GM23248 (cell line): Measurements from ENCODE around the gene SLC45A3. TPM values are rescaled to one million over a fixed set of nuclear protein-coding genes. Genes with fewer than 3 reads are reported as not detected.

Experiments used
- DNase-seq: peaks from one replicate; pipeline ENCODE4 v3.0.0-alpha.2; 2015
- H2AFZ ChIP-seq: fragments of 200-600 bp; sonication (generic); 2 replicates; pipeline ENCODE4 v1.6.1; 2016; ENCODE audit warnings: antibody characterized with exemption
- H3F3A ChIP-seq: fragments of 200-600 bp; sonication (generic); 2 replicates; pipeline ENCODE4 v1.6.1; 2016; ENCODE audit warnings: mild to moderate bottlenecking, antibody characterized with exemption, mixed run types; ENCODE audit not compliant: insufficient read depth
- H3K27ac ChIP-seq: fragments of 200-600 bp; sonication (generic); 2 replicates; pipeline ENCODE4 v1.5.1; 2016; ENCODE audit warnings: mild to moderate bottlenecking
- H3K27me3 ChIP-seq: fragments of 200-600 bp; sonication (generic); replicated peaks from 2 replicates; pipeline ENCODE4 v1.6.1; 2016; ENCODE audit warnings: mild to moderate bottlenecking; ENCODE audit not compliant: insufficient read depth
- H3K36me3 ChIP-seq: fragments of 200-600 bp; sonication (generic); 2 replicates; pipeline ENCODE4 v1.6.1; 2016; ENCODE audit warnings: low read depth, mild to moderate bottlenecking
- H3K4me1 ChIP-seq: fragments of 200-600 bp; sonication (generic); 2 replicates; pipeline ENCODE4 v1.6.1; 2016; ENCODE audit warnings: mild to moderate bottlenecking; ENCODE audit not compliant: insufficient read depth
- H3K4me2 ChIP-seq: fragments of 200-600 bp; sonication (generic); one replicate; pipeline ENCODE4 v1.6.1; 2016; ENCODE audit warnings: mild to moderate bottlenecking; ENCODE audit not compliant: unreplicated experiment
- H3K4me3 ChIP-seq: fragments of 200-600 bp; sonication (generic); 2 replicates; pipeline ENCODE4 v1.5.1; 2016; ENCODE audit warnings: mild to moderate bottlenecking
- H3K79me2 ChIP-seq: fragments of 200-600 bp; sonication (generic); 2 replicates; pipeline ENCODE4 v1.6.1; 2016; ENCODE audit warnings: mild to moderate bottlenecking; ENCODE audit not compliant: insufficient read depth
- H3K9ac ChIP-seq: fragments of 200-600 bp; sonication (generic); 2 replicates; pipeline ENCODE4 v1.6.1; 2016; ENCODE audit warnings: mild to moderate bottlenecking
- H3K9me2 ChIP-seq: fragments of 200-600 bp; sonication (generic); 2 replicates; pipeline ENCODE4 v1.6.1; 2016; ENCODE audit warnings: mixed run types, mild to moderate bottlenecking, moderate library complexity; ENCODE audit not compliant: insufficient read depth
- H3K9me3 ChIP-seq: fragments of 200-600 bp; sonication (generic); one replicate; pipeline ENCODE4 v1.6.1; 2017; ENCODE audit warnings: low read depth
- H4K20me1 ChIP-seq: fragments of 200-600 bp; sonication (generic); 2 replicates; pipeline ENCODE4 v1.6.0; 2016; ENCODE audit not compliant: insufficient read depth
- EZH2 ChIP-seq: fragments of 200-600 bp; sonication (generic); IDR thresholded peaks from 2 replicates; pipeline ENCODE4 v1.6.1; 2018; ENCODE audit warnings: antibody characterized with exemption, mild to moderate bottlenecking; ENCODE audit not compliant: insufficient read depth, poor library complexity, severe bottlenecking
- EZH2phosphoT487 ChIP-seq: fragments of 200-600 bp; sonication (generic); IDR thresholded peaks from 2 replicates; pipeline ENCODE4 v1.6.1; 2018; ENCODE audit warnings: antibody characterized with exemption, moderate library complexity, mild to moderate bottlenecking, low read depth; ENCODE audit not compliant: insufficient read depth
- WGBS, 2 experiments: methylation state at CpG; one replicate each; pipeline ENCODE4 v1.1.6; 2015 to 2017; ENCODE audit warnings: low lambda C conversion rate in 2 of 2, low coverage in 1 of 2; ENCODE audit errors: missing lambda C conversion rate in 2 of 2; 5-methylcytosine and 5-hydroxymethylcytosine counted together
- in situ Hi-C: fragments of 300-500 bp; cut with MboI; formaldehyde crosslinking; loops from 2 replicates; pipeline ENCODE4 v1.15.0; 2020
- polyA plus RNA-seq: library from polyadenylated mRNA; unstranded; fragments of >200 nt; fragmentation: Nextera tagmentation; extraction: Ambion mirVana; gene quantifications from 2 replicates; pipeline ENCODE4 v1.2.1, GENCODE V29; 2016
- total RNA-seq: library from RNA; depleted of rRNA; stranded (reverse); fragments of >200 nt; shearing (Covaris generic); gene quantifications from 2 replicates; pipeline ENCODE4 v1.2.3, GENCODE V29; 2014

Gene SLC45A3
- total and polyA plus RNA-seq, 2 experiments from 2014 or later = 0.38 to 1.2 TPM

- Histone ChIP-seq H4K20me1 (no peaks in the 10 kb centered on the region), H3K9me3 (no peaks in the 10 kb centered on the region), H3K4me1 (no peaks in the 10 kb centered on the region), H3K9me2 (no peaks in the 10 kb centered on the region), H3K36me3 (no peaks in the 10 kb centered on the region), H3K9ac (no peak overlapping the region), H3K4me2 (no peak overlapping the region), H3K4me3 (no peak overlapping the region), H3K79me2 (no peaks in the 10 kb centered on the region), H2AFZ (no peak overlapping the region), H3F3A (no peaks in the 10 kb centered on the region), H3K27me3 (no peaks in the 10 kb centered on the region), H3K27ac (no peak overlapping the region)
- no peak for DNase-seq
- in situ Hi-C loops = no loop called here
- no peak for TF ChIP-seq EZH2
- no peak for TF ChIP-seq EZH2phosphoT487
- WGBS, 2 experiments = 76 to 79% methylated on average over 19 of the region's 19 CpGs
Observed at GRCh38 chr1:205664399-205665017, 15.8 kb downstream of the SLC45A3 start.

GRCh38 chr1:205663286-205663936, 16.9 kb downstream of the SLC45A3 start:
- H4K20me1 ChIP-seq = no peaks in the 10 kb centered on the region
- H3K27ac ChIP-seq = no peak overlapping the region
- H3K9me3 ChIP-seq = no peaks in the 10 kb centered on the region
- TF ChIP-seq EZH2 (no peak), EZH2phosphoT487 (no peak)
- no peak overlapping the region for H3K4me2 ChIP-seq
- no peaks in the 10 kb centered on the region for H3K79me2 ChIP-seq
- no peaks in the 10 kb centered on the region for H3F3A ChIP-seq
- H3K4me3 ChIP-seq = no peak overlapping the region
- no peak overlapping the region for H2AFZ ChIP-seq
- H3K9ac ChIP-seq = no peak overlapping the region
- no peaks in the 10 kb centered on the region for H3K27me3 ChIP-seq
- H3K4me1 ChIP-seq = no peaks in the 10 kb centered on the region
- H3K9me2 ChIP-seq = no peaks in the 10 kb centered on the region
- in situ Hi-C loops = no loop called here
- DNase-seq = no peak
- WGBS, 2 experiments = 91 to 96% methylated on average over 17 to 18 of the region's 18 CpGs
- no peaks in the 10 kb centered on the region for H3K36me3 ChIP-seq

GRCh38 chr1:205662791-205663190, 17.5 kb downstream of the SLC45A3 start:
- no peaks in the 10 kb centered on the region for H3K4me1 ChIP-seq
- WGBS, 2 experiments = 91 to 93% methylated on average over 20 to 24 of the region's 24 CpGs
- no peak overlapping the region for H3K4me3 ChIP-seq
- in situ Hi-C loops = no loop called here
- H3K9ac ChIP-seq = no peak overlapping the region
- no peak overlapping the region for H3K27ac ChIP-seq
- no peak overlapping the region for H3K4me2 ChIP-seq
- DNase-seq = no peak
- no peaks in the 10 kb centered on the region for H3K79me2 ChIP-seq
- TF ChIP-seq EZH2phosphoT487 (no peak), EZH2 (no peak)
- H3K9me2 ChIP-seq = no peaks in the 10 kb centered on the region
- no peaks in the 10 kb centered on the region for H3K27me3 ChIP-seq
- no peaks in the 10 kb centered on the region for H3F3A ChIP-seq
- H2AFZ ChIP-seq = no peak overlapping the region
- no peaks in the 10 kb centered on the region for H4K20me1 ChIP-seq
- no peaks in the 10 kb centered on the region for H3K9me3 ChIP-seq
- no peaks in the 10 kb centered on the region for H3K36me3 ChIP-seq

GRCh38 chr1:205662135-205662738, 18.1 kb downstream of the SLC45A3 start:
- Histone ChIP-seq H3F3A (no peaks in the 10 kb centered on the region), H3K4me3 (no peak overlapping the region), H3K27me3 (no peaks in the 10 kb centered on the region), H2AFZ (no peak overlapping the region), H3K36me3 (no peaks in the 10 kb centered on the region), H3K9me3 (no peaks in the 10 kb centered on the region), H3K9me2 (no peaks in the 10 kb centered on the region), H3K9ac (no peak overlapping the region), H4K20me1 (no peaks in the 10 kb centered on the region), H3K27ac (no peak overlapping the region), H3K4me2 (no peak overlapping the region), H3K79me2 (no peaks in the 10 kb centered on the region), H3K4me1 (no peaks in the 10 kb centered on the region)
- in situ Hi-C loops = no loop called here
- DNase-seq = no peak
- 78 to 86% methylated on average over 15 of the region's 15 CpGs for WGBS, 2 experiments
- TF ChIP-seq EZH2 (no peak), EZH2phosphoT487 (no peak)
